HG02884 (cell line): ENCODE data around the gene SCYGR2.

Experiments used
- ATAC-seq: cut with Tn5 transposase; IDR thresholded peaks from one replicate; pipeline ENCODE4 v1.9.1; 2021; ENCODE audit warnings: mild to moderate bottlenecking, moderate library complexity; ENCODE audit not compliant: unreplicated experiment

Gene SCYGR2

DNA sequence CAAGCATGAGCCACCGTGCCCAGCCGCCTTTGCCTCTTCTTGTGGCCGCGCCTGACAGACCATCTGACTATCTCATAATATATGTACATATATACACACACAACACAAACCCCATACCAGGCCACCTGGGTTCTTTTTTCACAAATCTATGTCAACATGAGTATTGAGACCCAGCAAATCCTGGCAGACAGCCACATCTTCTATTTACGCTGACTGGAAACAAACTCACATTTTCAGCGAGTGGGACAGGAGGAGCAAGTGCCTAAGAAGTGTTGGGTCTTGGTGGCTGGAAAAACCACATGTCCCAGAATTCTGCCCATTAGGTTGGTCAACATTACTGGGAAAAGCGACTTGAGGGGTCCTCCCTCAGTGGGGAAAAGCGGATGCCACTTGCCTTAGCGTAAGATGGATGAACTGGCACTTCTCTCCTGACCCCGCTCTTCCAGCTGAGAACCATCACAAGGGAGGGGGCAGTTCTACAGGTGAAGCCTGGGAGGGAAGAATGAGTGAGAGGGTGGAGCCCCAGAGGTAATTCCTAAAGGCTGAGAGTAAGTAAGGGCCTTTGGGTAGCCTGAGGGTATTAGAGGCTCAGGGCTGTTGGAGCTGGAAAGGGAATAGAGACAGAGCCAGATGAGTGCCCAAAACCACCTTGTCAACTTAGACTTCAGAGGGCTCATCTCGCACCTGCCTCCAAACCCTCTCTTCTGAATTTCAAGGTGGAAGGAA, 14.0 kb downstream of the SCYGR2 start:
- no peak for ATAC-seq

DNA sequence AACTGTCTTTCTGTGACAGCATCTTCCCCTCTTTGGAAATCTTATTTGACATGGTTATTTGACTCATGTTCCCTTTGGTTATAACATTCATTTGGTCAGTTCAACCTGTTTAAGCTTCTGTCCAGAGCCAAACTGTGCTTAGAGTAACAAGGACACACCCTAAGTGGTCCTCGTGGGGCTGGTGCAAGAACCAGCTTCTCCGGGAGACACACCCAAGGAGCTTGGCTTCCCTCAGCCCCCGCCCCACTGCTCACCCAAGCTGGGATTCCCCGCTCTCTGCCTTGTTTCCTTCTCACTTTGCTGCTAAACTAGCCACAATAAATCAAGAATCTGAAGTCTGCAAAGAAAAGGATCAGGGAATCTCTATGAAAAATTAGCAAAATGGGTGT, 14.6 kb downstream of the SCYGR2 start:
- no peak for ATAC-seq

DNA sequence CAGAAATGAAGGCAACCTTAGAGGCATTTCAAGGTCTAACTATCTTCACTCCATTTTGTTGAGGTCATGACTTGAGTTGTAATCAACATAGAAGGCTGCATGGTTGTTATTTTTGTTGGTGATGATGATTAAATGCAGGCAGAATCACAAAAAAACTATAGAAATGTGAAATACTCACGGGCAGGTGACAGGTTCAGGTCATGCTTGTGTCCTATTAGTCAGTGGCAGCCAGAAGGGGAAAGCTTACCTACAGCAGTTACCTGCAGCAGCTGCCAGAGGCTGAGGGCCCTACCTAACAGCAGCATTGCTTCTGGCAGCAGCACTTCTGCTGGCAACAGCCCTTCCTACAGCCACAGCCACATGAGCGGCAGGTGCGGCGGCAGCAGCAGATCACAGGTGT, 15.6 kb downstream of the SCYGR2 start:
- no peak for ATAC-seq

DNA sequence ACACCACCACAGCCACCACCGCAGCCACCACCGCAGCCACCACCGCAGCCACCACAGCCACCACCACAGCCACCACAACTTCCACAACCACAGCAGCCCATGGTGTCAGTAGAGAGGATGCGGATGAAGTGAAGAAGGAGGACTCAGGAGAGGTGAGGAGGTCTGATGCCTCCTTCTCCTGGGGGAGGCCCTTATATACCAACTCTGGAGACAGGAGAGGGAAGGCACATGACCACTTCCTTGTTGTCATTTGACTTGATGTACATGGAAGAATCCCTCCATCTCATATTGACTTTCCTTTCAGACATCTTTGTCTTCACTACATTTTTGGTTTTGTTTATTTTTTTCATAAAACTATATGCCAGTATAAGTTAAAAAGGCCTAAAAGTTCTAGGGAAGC, 16.0 kb downstream of the SCYGR2 start, which contains the start of gene SCYGR3:
Gene SCYGR3 (minus strand): TSS at position 101 of the 400 bp plus-strand sequence. CDS start 0 bp downstream, at position 101.
- no peak for ATAC-seq

DNA sequence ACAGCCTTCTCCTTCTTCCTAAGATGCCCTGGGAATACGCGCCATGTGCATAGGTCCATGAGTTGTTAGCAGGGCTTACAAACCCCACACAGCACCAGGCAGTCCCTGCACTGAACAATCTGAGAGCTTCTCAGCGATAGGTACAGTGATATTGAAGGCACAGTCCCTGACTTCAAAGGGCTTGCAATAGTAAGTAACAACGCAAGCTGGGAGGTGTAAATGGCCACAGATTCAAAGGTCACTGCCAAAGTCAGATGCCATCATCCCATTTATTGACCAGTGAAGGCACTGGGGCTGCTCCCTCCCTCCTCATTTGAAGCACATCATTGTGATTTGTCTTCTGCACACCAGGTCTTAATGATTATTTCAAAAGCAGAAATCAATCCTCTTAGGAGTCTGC, 16.5 kb downstream of the SCYGR2 start:
- no peak for ATAC-seq

DNA sequence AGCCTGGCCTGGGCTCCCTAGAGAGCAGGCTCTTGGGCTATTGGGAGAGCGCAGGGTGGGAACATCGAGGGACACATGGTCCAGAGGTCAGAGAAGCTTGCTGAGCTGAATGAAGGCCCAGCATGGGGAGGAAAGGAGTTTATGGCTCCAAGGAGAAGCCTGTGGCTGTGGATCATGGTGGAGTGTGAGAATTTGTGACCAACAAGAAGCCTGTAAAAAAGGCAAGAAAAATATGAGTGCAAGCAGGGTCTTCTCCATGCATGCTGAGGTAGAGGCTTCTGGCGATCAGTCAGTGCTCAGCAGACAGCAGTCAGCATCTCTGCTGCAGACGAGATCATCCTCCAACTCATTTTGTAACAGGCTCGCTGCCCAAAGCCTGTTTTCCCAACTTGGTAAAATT, 17.2 kb downstream of the SCYGR2 start:
- no peak for ATAC-seq

DNA sequence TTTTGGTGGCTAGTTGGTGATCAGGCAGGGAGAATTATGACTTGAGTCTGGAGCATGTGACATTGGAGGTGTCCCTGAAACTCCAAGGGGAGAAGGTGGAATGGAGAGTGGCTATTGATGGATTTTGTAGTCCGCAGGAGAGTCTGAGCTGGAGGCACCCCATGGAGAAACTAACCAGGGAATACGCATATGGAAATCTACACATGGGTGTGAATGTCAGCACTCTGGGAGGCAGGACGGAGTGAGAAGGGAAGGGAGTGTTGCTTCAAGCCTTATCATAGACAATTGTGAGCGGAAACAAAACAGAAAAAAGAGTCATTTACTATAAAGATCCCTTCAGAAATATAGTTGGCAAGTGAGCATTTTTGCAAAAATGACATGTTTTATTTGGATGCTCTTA, 17.9 kb downstream of the SCYGR2 start:
- ATAC-seq, result no peak

DNA sequence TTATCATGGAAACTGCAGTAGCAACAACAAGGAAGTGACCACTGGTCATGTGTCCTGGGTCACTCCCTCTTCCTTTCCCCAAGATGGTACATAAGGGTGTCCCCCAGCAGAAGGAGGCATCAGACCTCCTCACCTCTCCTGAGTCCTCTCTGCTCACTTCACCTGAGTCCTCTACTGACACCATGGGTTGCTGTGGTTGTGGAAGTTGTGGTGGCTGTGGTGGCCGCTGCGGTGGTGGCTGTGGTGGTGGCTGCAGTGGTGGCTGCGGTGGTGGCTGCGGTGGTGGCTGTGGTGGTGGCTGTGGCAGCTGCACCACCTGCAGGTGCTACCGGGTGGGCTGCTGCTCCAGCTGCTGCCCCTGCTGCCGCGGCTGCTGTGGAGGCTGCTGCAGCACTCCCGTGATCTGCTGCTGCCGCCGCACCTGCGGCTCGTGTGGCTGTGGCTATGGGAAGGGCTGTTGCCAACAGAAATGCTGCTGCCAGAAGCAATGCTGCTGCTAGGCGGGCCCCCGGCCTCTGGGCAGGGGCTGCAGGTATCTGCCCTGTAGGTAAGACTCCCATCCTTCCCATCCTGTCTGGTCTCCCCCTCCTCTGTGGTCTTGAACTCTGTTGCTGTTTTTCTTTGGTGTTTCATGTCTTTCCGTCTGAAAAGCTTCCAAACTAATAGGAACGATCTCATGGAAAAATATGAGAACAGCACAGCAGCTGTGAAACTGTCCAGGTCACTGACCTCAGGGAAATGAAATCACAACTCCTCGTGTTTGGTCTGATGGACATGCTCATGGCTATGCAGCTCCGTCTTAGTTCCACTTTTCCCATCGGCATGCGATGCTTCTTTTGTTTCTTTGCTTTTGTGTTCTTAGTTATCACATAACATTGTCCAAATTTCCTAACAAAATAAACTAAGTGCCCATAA, 18.9 kb downstream of the SCYGR2 start, which contains the start of gene SCYGR4:
Gene SCYGR4 (plus strand): TSS at position 183 of the 915 bp plus-strand sequence. CDS start 0 bp downstream, at position 183.
- no peak for ATAC-seq

DNA sequence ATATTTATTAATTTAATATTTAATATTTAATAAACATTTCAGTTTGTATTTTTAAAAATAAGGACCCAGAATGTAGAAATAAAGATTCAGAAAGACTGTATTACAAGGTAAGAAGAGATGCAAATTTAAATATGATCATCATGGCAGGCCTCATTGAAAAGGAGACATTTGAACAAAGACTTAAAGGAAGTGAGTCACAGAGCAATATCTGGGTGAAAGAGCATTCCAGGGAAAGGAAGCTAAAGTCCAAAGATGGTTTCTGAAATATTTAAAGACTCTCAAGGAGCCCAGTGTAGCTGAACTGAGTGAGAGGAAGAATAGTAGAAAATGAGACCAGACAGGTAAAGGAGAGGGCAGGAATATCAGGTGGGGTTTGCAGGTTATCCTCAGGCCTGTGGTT, 24.5 kb downstream of the SCYGR2 start:
- ATAC-seq, result no peak

DNA sequence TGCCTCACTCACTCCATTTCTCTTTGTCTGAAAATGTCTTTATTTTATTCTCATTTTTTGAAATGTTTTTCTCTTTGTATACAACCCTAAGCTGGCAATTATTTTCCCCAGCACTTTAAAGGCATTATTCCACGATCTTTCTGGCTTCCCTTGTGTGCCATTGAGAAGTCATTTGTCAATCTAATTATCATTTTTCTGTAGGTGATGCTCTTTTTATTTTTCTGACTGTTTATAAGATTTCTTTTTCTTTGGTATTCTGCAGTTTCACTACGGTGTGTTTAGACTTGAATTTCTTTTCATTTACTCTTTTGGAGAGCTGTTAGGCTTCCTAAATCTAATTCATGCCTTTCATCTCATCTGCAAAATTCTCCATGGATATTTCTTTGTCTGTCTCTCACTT, 26.7 kb downstream of the SCYGR2 start:
- no peak for ATAC-seq

DNA sequence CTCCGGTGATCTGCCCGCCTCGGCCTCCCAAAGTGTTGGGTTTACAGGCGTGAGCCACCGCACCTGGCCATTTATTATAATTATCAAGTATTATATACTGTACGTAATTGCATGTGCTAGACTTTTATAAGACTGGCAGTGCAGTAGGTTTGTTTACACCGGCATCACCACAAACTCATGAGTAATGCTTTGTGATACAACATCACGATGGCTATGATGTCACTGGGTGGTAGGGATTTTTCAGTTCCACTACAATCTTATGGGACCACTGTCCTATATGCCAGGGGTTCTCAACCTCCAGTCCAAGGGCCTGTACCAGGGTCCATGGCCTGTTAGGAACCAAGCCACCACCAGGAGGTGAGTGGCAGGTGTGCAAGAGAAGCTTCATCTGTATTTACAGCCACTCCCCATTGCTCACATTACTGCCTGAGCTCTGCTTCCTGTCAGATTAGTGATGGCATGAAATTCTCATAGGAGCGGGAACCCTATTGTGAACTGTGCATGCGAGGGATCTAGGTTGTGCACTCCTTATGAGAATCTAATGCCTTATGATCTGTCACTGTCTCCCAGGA, 28.0 kb downstream of the SCYGR2 start:
- no peak for ATAC-seq

DNA sequence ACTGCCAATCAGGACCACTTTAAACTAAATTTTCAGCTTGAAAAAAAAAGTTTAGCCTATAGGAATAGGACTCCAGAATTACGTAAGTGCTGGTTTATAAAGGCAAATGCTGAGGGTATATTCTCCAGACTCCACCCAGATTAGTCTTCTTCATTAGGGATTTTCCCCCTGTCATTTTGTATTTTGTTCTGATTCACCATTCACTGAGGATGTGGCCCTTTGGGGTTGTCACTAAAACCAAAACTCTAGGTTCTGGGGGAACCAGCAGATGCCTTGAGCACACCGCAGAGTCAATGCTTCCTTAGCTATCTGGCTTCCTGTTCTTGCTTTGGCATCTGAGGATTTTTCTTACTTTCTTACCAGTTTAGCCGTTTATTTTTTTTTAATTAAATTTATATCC, 29.1 kb downstream of the SCYGR2 start:
- peak; percentile 100 for ATAC-seq

DNA sequence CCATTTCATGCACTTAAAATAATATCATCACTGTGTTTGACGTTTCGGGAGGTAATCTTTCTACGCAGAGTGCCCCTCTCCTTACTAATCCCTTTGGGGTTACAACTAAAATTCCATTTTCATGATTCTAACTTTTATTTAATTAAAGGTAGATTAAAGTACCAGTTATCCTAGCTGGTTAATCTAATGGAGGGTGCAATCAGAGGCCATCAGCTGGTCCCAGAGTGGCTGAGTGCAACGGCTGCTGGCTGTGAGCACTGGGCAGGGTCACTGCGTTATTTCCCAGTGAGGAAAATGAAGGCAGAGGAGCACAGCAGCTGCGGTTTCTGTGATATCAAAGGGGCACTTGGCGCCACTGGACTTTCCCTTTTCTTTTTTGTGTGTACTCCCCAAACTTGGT, 30.7 kb downstream of the SCYGR2 start:
- ATAC-seq, result no peak

DNA sequence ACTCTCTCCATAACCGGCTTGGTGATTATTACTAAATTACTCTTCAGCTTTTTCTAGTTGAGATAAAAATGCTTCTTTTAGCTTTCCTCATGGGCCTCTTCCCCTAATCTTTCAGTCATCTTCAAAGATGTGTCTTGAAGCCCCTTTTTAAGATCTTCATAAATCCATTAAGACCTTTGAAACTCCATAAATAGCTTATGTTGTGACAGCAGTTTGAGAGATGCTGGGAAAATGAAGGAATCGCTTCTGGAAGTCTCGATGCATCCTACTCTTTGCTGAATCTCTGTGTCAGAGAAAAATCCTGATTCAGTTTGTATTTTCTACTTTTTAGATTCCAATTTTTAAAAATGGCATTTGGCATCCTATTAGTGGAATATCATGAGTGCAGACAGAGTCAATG, 31.6 kb downstream of the SCYGR2 start:
- no peak for ATAC-seq

DNA sequence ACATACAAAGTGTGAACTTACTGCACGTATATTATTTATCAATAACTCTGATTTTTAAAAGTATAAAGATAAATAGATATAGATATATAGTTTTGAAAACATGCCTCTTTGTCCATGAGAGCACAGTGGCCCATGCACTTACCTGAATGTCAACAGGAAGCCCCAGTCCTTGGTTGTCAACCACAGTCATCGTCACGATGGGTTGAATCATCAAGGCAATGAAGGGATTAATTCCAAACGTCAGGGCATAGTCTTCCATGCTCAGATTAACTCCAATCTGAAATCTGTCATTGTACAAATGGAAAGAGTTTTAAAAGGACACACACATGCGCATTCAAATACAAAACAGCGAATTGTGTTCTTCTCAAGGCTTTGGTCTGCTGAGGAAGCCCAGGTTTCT, 34.1 kb downstream of the SCYGR2 start:
- ATAC-seq, result no peak

DNA sequence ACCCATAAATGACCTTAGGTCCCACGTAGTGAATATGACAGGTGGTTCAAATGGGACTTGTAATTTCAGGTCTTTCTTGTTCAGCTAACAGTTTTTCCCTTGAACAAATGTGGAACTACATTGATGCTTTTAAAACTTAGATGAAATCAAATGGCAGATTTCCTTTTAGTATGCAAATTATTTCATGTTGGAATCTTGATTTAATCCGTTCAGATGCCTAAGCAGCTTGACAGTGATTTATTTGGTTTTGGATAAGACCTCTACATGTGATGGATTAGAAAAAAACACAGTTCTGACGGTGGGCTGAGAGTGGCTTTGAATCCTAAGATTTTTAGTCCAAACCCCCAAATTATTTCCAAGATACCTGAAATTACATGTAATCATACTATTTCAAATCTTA, 35.5 kb downstream of the SCYGR2 start:
- no peak for ATAC-seq

DNA sequence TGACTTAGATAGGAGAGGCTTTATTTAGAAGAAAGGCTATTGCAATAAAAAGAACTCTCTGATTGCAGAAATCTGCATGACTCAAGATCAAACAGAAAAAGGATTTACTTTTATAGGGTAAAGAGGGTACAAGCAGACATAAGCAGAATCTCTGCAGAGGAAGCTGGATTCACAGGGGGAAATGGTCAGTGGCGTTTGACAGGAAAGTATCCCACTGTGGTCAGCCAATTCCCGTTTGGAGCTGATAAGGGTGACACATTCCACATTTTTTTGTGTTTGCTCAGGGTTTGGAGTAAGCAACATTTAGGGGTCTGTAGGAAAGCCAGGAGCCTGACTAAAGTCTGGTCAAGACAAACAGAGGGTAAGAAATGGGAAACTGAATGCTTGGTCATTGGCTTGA, 44.0 kb downstream of the SCYGR2 start:
- no peak for ATAC-seq

DNA sequence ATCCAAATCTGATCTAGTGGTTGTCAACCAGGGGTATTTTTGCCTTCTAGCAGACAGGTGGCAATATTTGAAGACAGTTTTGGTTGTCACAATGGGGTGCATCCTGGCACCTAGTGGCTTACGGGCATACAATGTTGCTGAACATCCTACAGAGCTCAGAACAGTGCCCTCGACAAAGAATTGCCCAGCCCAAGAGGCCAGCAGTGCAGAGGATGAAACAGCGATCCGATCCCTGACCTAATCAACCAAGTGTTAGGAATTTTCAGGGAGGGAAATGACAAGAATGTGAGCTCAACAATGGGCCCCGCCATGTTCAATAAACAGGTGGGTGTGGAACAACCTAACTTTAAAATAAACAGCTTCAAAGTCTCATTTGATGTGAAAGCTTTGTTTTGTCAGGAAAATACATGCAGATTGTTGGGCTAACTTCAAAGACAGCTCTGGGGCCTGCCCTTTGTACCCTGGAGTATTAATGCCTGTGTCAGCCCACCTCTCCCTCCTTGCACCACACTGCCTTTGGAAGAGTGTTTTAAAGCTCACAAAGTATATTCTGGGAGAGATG, 45.4 kb downstream of the SCYGR2 start:
- no peak for ATAC-seq
